DND-41 (cell line): ENCODE measurements around the gene EREG.

ENCODE experiments used
- CTCF ChIP-seq: IDR thresholded peaks from 2 replicates; pipeline ENCODE4 v1.5.1; 2012; ENCODE audit warnings: borderline replicate concordance, low read length, moderate library complexity, mild to moderate bottlenecking; ENCODE audit not compliant: poor library complexity, severe bottlenecking; ENCODE audit errors: extremely low read depth
- EZH2 ChIP-seq: IDR thresholded peaks from 3 replicates; pipeline ENCODE4 v1.6.1; 2012; ENCODE audit warnings: borderline replicate concordance, low read depth, mild to moderate bottlenecking, moderate library complexity, low read length, inconsistent platforms; ENCODE audit not compliant: severe bottlenecking

GRCh38 chr4:74433541-74434172 lies 68.7 kb downstream of the EREG start:
- TF ChIP-seq CTCF (no peak), EZH2 (no peak)
